Uterus (tissue), 2 donors: Measurements from ENCODE around the gene RSPH1.

Source experiments
- POLR2A ChIP-seq, 2 donors: fragments of 450-650 bp; IDR thresholded peaks; one replicate each; pipeline ENCODE4 v1.6.1; 2016; ENCODE audit warnings: antibody characterized with exemption in 2 of 2, mild to moderate bottlenecking in 1 of 2, moderate library complexity in 1 of 2
- TF ChIP-seq, protein P1 (sequence below), 4 experiments: fragments of 200-600 bp in 2 of 4; fragments of 450-650 bp in 2 of 4; sonication (generic) in 2 of 4; IDR thresholded peaks; one replicate each; pipeline ENCODE4 v1.5.1; 2016 to 2019; ENCODE audit warnings: antibody characterized with exemption in 4 of 4, mild to moderate bottlenecking in 2 of 4, moderate library complexity in 1 of 4

DNA sequence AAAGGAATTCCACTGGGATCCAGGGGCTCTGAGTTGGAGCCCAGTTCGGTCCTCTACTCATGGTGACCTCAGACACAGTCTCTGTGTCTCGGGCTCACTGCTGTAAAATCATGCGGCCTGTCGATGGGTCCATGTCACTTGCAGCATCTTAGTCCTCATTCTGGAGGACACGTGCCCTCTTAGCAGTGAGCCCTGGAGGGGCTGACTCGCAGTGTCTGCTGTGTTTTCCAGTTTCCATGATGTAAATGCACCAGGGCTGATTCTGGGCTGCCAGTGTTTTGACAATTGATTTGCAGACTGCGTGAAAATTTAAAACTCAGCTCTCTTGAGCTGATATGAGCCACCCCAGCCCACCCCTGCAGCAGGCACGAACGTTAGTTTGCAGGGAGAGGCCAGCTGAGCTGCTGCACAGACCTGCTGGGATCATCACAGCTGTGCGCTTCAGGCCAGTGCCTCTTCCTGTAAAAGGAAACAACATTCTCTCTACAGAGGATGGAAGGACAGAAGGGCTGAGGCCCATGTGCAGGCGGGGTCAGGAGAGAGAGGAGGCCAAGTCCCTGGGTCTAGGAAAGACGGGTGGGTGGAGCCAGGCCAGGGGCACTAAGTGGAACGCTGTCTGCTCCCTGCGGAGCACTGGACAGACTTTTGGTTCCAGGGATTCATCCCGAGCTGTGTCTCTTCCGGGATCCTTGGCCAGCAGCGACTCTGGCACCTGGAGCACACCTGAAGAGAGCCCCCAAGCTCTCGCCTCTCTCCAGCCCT is 42.6 kb downstream of the RSPH1 start:
- TF ChIP-seq POLR2A (IDR thresholded peaks at IDR 0.05), result no peak
- TF ChIP-seq, protein P1, sequence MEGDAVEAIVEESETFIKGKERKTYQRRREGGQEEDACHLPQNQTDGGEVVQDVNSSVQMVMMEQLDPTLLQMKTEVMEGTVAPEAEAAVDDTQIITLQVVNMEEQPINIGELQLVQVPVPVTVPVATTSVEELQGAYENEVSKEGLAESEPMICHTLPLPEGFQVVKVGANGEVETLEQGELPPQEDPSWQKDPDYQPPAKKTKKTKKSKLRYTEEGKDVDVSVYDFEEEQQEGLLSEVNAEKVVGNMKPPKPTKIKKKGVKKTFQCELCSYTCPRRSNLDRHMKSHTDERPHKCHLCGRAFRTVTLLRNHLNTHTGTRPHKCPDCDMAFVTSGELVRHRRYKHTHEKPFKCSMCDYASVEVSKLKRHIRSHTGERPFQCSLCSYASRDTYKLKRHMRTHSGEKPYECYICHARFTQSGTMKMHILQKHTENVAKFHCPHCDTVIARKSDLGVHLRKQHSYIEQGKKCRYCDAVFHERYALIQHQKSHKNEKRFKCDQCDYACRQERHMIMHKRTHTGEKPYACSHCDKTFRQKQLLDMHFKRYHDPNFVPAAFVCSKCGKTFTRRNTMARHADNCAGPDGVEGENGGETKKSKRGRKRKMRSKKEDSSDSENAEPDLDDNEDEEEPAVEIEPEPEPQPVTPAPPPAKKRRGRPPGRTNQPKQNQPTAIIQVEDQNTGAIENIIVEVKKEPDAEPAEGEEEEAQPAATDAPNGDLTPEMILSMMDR (IDR thresholded peaks at IDR 0.05), result no peak
